GM21423 (cell line): Measurements from ENCODE around the gene SAMD1.

ENCODE experiments used
- ATAC-seq: cut with Tn5 transposase; IDR thresholded peaks from one replicate; pipeline ENCODE4 v1.9.1; 2021; ENCODE audit warnings: mild to moderate bottlenecking, moderate library complexity; ENCODE audit not compliant: unreplicated experiment

Gene SAMD1

GRCh38 chr19:14113762-14114414, 23.3 kb upstream of the SAMD1 start:
- no peak for ATAC-seq

GRCh38 chr19:14112809-14113385, 22.3 kb upstream of the SAMD1 start:
- ATAC-seq = no peak

GRCh38 chr19:14112051-14112808, 21.7 kb upstream of the SAMD1 start:
- no peak for ATAC-seq

- ATAC-seq = no peak
Observed at GRCh38 chr19:14111486-14111885, 20.9 kb upstream of the SAMD1 start.

GRCh38 chr19:14110650-14111049, 20.1 kb upstream of the SAMD1 start:
- no peak for ATAC-seq

GRCh38 chr19:14107581-14108461, 17.3 kb upstream of the SAMD1 start:
- no peak for ATAC-seq

- ATAC-seq = no peak
Observed at GRCh38 chr19:14106840-14107239, 16.3 kb upstream of the SAMD1 start.

GRCh38 chr19:14105680-14106079, 15.1 kb upstream of the SAMD1 start:
- no peak for ATAC-seq

- ATAC-seq = no peak
Observed at GRCh38 chr19:14103310-14103709, 12.8 kb upstream of the SAMD1 start.

- no peak for ATAC-seq
Observed at GRCh38 chr19:14102756-14103155, 12.2 kb upstream of the SAMD1 start.

- ATAC-seq = no peak
Observed at GRCh38 chr19:14102102-14102696, 11.6 kb upstream of the SAMD1 start.

GRCh38 chr19:14101003-14101545, 10.5 kb upstream of the SAMD1 start:
- ATAC-seq = no peak

GRCh38 chr19:14097532-14098151, 7.1 kb upstream of the SAMD1 start:
- ATAC-seq = no peak

- ATAC-seq = no peak
Observed at GRCh38 chr19:14096272-14096992, 5.9 kb upstream of the SAMD1 start.

GRCh38 chr19:14094854-14095253, 4.3 kb upstream of the SAMD1 start:
- no peak for ATAC-seq

- ATAC-seq = no peak
Observed at GRCh38 chr19:14093117-14093823, 2.7 kb upstream of the SAMD1 start.

GRCh38 chr19:14091813-14092462, 1.4 kb upstream of the SAMD1 start:
- peak; percentile 5 for ATAC-seq

GRCh38 chr19:14091081-14091812, 696 bp upstream of the SAMD1 start:
- ATAC-seq = peak; percentile 57
